Epithelial cell of proximal tubule (primary cell): ENCODE measurements around the gene CLPSL2. TPM values are rescaled to one million over a fixed set of nuclear protein-coding genes. Genes with fewer than 3 reads are reported as not detected.

Source experiments
- DNase-seq: peaks from one replicate; pipeline ENCODE4 v3.0.0-alpha.2; 2011; ENCODE audit warnings: low read depth
- H3K4me3 ChIP-seq: 2 replicates; pipeline ENCODE4 v1.5.1; 2011; ENCODE audit warnings: low read depth, mild to moderate bottlenecking, low read length
- total RNA-seq: library from RNA; depleted of rRNA; stranded (reverse); fragments of >200 nt; gene quantifications from 2 replicates; pipeline ENCODE4 v1.2.3, GENCODE V29; 2015
- TF ChIP-seq, protein P1 (sequence below): conservative IDR thresholded peaks from 2 replicates; pipeline ENCODE4 v1.5.1; 2012; ENCODE audit warnings: low read depth, mild to moderate bottlenecking, low read length

CLPSL2 gene
- total RNA-seq, 1 donor from 2014 or later = not detected

DNA sequence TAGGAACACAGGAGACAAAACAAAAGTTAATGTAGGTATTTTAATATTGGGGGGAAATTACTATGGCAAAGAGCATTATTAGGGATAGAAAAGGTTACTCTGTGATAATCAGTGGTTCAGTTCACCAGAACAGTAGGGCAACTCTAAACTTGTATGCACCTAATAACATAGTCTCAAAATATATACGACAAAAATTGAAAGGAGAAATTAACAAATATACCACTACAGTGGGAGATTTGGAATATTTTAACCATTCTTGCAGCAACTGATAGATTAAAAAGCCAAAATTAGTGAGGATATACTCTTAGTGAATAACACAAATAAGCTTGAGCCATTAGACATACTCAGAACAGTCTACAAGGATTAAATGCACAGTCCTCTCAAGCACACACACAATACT is 28.5 kb upstream of the CLPSL2 start:
- no peak for DNase-seq
- no peak overlapping the region for H3K4me3 ChIP-seq
- TF ChIP-seq, protein P1, sequence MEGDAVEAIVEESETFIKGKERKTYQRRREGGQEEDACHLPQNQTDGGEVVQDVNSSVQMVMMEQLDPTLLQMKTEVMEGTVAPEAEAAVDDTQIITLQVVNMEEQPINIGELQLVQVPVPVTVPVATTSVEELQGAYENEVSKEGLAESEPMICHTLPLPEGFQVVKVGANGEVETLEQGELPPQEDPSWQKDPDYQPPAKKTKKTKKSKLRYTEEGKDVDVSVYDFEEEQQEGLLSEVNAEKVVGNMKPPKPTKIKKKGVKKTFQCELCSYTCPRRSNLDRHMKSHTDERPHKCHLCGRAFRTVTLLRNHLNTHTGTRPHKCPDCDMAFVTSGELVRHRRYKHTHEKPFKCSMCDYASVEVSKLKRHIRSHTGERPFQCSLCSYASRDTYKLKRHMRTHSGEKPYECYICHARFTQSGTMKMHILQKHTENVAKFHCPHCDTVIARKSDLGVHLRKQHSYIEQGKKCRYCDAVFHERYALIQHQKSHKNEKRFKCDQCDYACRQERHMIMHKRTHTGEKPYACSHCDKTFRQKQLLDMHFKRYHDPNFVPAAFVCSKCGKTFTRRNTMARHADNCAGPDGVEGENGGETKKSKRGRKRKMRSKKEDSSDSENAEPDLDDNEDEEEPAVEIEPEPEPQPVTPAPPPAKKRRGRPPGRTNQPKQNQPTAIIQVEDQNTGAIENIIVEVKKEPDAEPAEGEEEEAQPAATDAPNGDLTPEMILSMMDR = no peak

GRCh38 chr6:35750557-35750956 is 25.8 kb upstream of the CLPSL2 start:
- H3K4me3 ChIP-seq = no peak overlapping the region
- no peak for DNase-seq
- TF ChIP-seq, protein P1 = no peak

DNA sequence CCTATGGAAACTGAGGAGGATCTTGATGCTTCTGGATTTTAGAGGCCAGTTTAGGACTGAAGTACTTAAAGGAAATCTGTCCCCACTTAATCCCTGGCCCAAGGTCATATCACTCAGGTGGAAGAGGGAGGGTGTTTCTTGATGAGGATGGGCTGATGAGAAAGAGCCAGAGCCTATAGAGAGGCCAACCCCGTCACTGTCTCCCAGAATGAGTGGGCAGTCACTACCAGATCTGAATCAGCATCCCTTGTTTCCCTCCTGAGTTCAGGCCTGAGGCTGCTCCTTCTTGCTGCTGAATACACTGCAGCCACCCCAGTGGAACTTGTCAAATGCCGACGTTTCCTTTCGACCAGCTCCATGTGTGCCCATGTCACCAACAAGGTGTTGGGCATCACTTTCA is 24.8 kb upstream of the CLPSL2 start:
- DNase-seq = no peak
- no peak overlapping the region for H3K4me3 ChIP-seq
- TF ChIP-seq, protein P1 = no peak

DNA sequence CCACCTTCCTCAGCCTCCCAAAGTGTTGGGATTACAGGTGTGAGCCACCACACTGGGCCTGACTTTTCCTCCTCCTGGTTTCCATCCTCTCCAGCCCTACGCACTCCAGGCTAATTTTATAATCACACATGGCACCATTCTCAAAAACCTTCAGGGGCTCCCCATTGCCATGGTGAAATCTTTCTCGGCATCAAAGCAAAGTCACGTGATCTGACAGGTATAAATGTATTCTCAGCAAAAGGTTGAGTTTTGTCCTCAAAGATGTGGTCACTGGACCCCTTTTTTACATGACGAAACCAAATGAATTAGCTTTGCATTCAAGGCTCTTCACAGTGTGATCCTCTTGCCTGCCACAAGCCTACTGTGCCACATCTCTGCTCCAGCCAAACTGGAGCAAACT is 24.1 kb upstream of the CLPSL2 start:
- TF ChIP-seq, protein P1 = no peak
- no peak for DNase-seq
- H3K4me3 ChIP-seq = no peak overlapping the region

GRCh38 chr6:35754452-35755277 is 21.7 kb upstream of the CLPSL2 start:
- DNase-seq = no peak
- no peak overlapping the region for H3K4me3 ChIP-seq
- TF ChIP-seq, protein P1 = peak; percentile 35

- DNase-seq = no peak
- TF ChIP-seq, protein P1 = no peak
- H3K4me3 ChIP-seq = no peak overlapping the region
Observed at GRCh38 chr6:35755278-35755924, 21.0 kb upstream of the CLPSL2 start.
